OCI-M1 (cell line): Measurements from ENCODE around the gene CD38.

Experiments
- DNase-seq: peaks from one replicate; lab custom pipeline; 2025; lab: John Stamatoyannopoulos, UW

The CD38 gene

DNA sequence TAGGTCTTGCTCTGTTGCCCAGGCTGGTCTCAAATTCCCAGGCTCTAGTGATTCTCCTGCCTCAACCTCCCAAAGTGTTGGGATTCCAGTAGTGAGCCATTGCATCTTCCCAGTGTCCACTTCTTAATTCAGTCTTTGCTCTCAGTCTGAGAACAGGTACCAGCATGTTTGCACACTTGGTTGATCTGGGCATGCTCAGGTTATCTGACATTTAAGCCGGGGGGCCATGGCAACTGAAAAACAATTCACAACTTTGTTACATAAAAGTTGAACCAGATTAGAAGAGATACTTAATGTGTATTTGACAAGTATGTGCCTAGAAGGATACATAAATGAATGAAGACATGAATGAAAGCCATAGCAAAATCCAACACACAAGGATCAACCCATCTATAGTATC is 121.4 kb downstream of the CD38 start:
- DNase-seq, result no peak

DNA sequence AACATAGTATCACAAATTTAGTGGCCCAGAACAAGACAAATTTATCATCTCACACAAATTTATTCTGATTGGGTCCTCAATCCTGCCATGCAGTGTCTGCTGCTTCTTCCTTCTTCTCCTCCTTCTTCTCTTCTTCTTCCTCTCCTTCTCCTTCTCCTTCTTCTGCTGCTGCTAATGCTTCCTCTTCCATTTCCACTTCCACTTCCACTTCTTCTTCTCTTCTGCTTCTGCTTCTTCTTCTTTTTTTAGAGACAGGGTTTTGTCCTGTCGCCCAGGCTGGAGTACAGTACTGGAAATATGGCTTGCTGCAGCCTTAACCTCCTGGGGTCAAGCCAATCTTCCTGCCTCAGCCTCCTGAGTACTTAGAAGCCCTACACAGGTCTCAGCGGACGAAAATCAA is 122.9 kb downstream of the CD38 start:
- DNase-seq, result no peak

DNA sequence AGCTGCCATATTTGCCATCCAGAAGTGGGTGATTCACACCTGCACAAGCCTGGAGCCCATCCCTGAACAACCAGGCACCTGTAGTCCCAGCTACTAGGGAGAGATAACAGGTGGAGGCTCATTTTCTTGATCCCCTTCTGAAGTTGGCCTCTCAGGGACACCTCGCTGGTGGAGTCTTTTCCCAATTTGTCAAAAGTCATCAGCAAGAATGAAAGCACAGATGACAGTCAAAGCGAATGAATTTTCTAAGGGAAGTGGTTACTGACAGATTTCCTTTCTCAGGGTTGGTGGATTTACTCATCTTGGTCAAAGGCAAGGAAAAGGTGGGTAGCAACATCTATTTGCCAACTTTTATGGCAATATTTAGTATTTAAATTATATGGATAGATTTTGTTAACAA is 123.9 kb downstream of the CD38 start:
- no peak for DNase-seq

DNA sequence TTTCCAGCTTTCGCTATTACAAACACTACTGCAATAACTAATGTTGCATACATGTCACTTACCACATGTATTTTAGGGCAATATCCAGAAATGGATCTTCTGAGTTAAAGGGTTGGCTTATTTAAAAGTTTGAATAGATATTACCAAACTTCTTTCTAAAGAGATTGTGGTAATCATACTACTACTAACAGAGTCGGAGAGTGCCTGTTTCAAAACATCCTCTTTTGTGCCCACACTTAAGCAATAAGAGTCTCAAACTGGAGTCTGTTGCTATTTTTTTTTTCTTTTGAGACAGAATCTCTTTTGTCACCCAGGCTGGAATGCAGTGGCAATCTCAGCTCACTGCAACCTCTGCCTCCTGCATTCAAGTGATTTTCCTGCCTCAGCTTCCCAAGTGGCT is 124.6 kb downstream of the CD38 start:
- DNase-seq, result no peak
